Sigmoid colon (tissue), 7 donors: ENCODE measurements around the gene GALNT13. TPM values are rescaled to one million over a fixed set of nuclear protein-coding genes. Genes with fewer than 3 reads are reported as not detected.

ENCODE experiments used
- DNase-seq: peaks from one replicate; pipeline ENCODE4 v3.0.0-alpha.2; 2019
- H3K27ac ChIP-seq, 4 donors: fragments of 200-600 bp; sonication (generic); one replicate each; pipeline ENCODE4 v1.5.1; 2016 to 2019; ENCODE audit warnings: mild to moderate bottlenecking in 1 of 4
- H3K27me3 ChIP-seq, 3 donors: fragments of 200-600 bp; sonication (generic); one replicate each; pipeline ENCODE4 v1.5.1; 2019; ENCODE audit warnings: mild to moderate bottlenecking in 1 of 3
- H3K36me3 ChIP-seq, 4 donors: fragments of 200-600 bp; sonication (generic); one replicate each; pipeline ENCODE4 v1.5.1; 2016 to 2019
- H3K4me1 ChIP-seq, 4 donors: fragments of 200-600 bp; sonication (generic); one replicate each; pipeline ENCODE4 v1.5.1; 2017 to 2019
- H3K4me3 ChIP-seq, 4 donors: fragments of 200-600 bp; sonication (generic); one replicate each; pipeline ENCODE4 v1.5.1; 2017 to 2019; ENCODE audit warnings: mild to moderate bottlenecking in 2 of 4, moderate library complexity in 1 of 4
- H3K9me3 ChIP-seq, 4 donors: fragments of 200-600 bp in 3 of 4; sonication (generic) in 3 of 4; one replicate each; pipeline versions ENCODE4 v1.5.1 to v1.6.1; 2013 to 2019
- EP300 ChIP-seq, 4 donors: sonication (generic); formaldehyde crosslinking; IDR thresholded peaks; one replicate each; pipeline ENCODE4 v1.6.1; 2017; ENCODE audit warnings: antibody characterized with exemption in 4 of 4
- POLR2A ChIP-seq, 2 donors: fragments of 450-650 bp; IDR thresholded peaks; one replicate each; pipeline ENCODE4 v1.6.1; 2016; ENCODE audit warnings: antibody characterized with exemption in 2 of 2, mild to moderate bottlenecking in 2 of 2, moderate library complexity in 2 of 2
- POLR2AphosphoS5 ChIP-seq, 4 donors: sonication (generic); formaldehyde crosslinking; IDR thresholded peaks; one replicate each; pipeline ENCODE4 v1.6.1; 2017; ENCODE audit warnings: antibody characterized with exemption in 4 of 4
- WGBS, 2 donors: extraction: QIAGEN DNeasy Blood & Tissue Kit; methylation state at CpG; one replicate each; pipeline ENCODE4 v1.1.7; 2013; 5-methylcytosine and 5-hydroxymethylcytosine counted together
- intact Hi-C: fragments of 100-400 bp; cut with DNase I; formaldehyde crosslinking; loops from one replicate; pipeline ENCODE4 v1.15.1; 2023
- polyA plus RNA-seq, 3 donors: library from polyadenylated mRNA; stranded (reverse); fragments of 200-250 nt; gene quantifications; one replicate each; pipeline ENCODE4 v1.2.3, GENCODE V29; 2013
- total RNA-seq, 4 donors: library from RNA; depleted of rRNA; stranded (reverse); fragments of >200 nt; gene quantifications; one replicate each; pipeline ENCODE4 v1.1.0, GENCODE V29; 2016
- TF ChIP-seq, protein P1 (sequence below), 4 experiments: fragments of 450-650 bp in 3 of 4; fragments of 200-600 bp in 1 of 4; IDR thresholded peaks; one replicate each; pipeline ENCODE4 v1.5.1; 2016 to 2019; ENCODE audit warnings: antibody characterized with exemption in 4 of 4, mild to moderate bottlenecking in 3 of 4, moderate library complexity in 2 of 4
- donor health status: healthy with polysubstance abuse.
- donor health status: Bipolar disorder and iron deficiency.
- donor health status: healthy.

GALNT13 gene
- total and polyA plus RNA-seq, 7 donors, result under 0.01 to 2.5 (median 0.82) TPM; not detected in 1

DNA sequence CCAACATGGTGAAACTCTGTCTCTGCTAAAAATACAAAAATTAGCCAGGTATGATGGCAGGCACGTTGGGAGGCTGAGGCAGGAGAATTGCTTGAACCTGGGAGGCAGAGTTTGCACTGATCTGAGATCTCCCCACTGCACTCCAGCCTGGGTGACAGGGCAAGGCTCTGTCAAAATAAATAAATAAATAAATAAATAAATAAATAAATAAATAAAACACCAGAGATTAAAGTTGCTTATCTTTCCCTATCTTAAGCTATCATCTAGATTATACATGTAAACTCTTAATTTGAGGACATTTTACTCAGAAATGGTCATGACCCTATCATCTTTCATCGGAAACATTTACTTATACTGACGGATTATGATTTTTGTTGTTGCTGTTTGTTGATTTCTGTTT lies 373.2 kb downstream of the GALNT13 start:
- Histone ChIP-seq H3K9me3 (no peaks in the 10 kb centered on the region), H3K4me1 (no peaks in the 10 kb centered on the region), H3K36me3 (no peaks in the 10 kb centered on the region), H3K27me3 (no peaks in the 10 kb centered on the region), H3K4me3 (no peak overlapping the region), H3K27ac (no peak overlapping the region)
- TF ChIP-seq POLR2A (IDR thresholded peaks at IDR 0.05), result no peak
- no peak for TF ChIP-seq EP300 (IDR thresholded peaks at IDR 0.05)
- no peak for TF ChIP-seq POLR2AphosphoS5 (IDR thresholded peaks at IDR 0.05)
- TF ChIP-seq, protein P1, sequence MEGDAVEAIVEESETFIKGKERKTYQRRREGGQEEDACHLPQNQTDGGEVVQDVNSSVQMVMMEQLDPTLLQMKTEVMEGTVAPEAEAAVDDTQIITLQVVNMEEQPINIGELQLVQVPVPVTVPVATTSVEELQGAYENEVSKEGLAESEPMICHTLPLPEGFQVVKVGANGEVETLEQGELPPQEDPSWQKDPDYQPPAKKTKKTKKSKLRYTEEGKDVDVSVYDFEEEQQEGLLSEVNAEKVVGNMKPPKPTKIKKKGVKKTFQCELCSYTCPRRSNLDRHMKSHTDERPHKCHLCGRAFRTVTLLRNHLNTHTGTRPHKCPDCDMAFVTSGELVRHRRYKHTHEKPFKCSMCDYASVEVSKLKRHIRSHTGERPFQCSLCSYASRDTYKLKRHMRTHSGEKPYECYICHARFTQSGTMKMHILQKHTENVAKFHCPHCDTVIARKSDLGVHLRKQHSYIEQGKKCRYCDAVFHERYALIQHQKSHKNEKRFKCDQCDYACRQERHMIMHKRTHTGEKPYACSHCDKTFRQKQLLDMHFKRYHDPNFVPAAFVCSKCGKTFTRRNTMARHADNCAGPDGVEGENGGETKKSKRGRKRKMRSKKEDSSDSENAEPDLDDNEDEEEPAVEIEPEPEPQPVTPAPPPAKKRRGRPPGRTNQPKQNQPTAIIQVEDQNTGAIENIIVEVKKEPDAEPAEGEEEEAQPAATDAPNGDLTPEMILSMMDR (IDR thresholded peaks at IDR 0.05), result no peak
- DNase-seq, result no peak
- intact Hi-C loops, result no loop called here
- WGBS, 2 donors, result 89 to 90% methylated on average over 3 of the region's 3 CpGs

DNA sequence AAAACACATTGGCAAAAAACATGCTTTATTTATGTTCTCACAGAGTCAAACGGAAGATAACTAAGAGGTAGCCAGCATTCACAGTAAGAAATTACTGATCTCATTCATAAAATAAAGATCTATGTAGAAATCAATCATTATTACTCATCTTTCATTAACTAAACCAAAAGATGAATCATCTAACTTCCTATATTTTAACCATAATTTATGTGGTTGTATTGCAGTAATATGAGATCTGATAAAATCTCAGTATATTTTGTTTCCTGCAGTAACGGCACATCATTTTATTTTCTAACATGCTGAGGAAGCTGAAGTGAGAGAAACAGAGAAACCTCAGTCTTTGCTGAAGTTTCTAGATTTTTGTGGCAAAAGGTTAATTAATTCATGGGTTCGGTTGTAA lies 375.8 kb downstream of the GALNT13 start:
- intact Hi-C loops, result no loop called here
- Histone ChIP-seq H3K36me3 (no peaks in the 10 kb centered on the region), H3K9me3 (no peaks in the 10 kb centered on the region), H3K4me3 (no peak overlapping the region), H3K27ac (no peak overlapping the region), H3K27me3 (no peaks in the 10 kb centered on the region), H3K4me1 (no peaks in the 10 kb centered on the region)
- TF ChIP-seq POLR2AphosphoS5 (IDR thresholded peaks at IDR 0.05), result no peak
- TF ChIP-seq EP300 (IDR thresholded peaks at IDR 0.05), result no peak
- TF ChIP-seq POLR2A (IDR thresholded peaks at IDR 0.05), result no peak
- 53 to 76% methylated on average over 3 of the region's 3 CpGs for WGBS, 2 donors
- no peak for DNase-seq

DNA sequence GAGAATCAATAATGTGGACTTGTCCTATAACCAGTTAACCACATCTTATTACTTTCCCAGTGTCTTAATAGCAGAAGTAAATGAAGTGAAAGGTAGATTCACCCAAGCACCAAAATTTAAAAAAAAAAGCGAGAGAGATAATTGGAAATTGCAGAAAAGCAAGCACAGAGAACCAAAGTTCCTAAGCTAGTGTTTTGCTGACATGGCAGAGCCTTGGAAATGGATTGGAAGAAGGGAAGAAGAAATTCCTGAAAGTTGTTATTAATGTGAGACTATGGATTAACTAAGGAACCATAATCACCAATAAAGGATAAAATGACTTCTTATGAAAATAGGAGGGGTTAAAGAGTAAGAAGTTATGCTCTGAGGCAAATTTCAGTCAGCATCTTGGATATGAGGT lies 384.4 kb downstream of the GALNT13 start:
- no peak for DNase-seq
- Histone ChIP-seq H3K27me3 (no peaks in the 10 kb centered on the region), H3K4me3 (no peak overlapping the region), H3K4me1 (no peaks in the 10 kb centered on the region), H3K27ac (no peak overlapping the region), H3K36me3 (no peaks in the 10 kb centered on the region), H3K9me3 (no peaks in the 10 kb centered on the region)
- no peak for TF ChIP-seq POLR2AphosphoS5 (IDR thresholded peaks at IDR 0.05)
- WGBS, 2 donors, result 91 to 95% methylated on average over 1 of the region's 1 CpG
- intact Hi-C loops, result no loop called here

DNA sequence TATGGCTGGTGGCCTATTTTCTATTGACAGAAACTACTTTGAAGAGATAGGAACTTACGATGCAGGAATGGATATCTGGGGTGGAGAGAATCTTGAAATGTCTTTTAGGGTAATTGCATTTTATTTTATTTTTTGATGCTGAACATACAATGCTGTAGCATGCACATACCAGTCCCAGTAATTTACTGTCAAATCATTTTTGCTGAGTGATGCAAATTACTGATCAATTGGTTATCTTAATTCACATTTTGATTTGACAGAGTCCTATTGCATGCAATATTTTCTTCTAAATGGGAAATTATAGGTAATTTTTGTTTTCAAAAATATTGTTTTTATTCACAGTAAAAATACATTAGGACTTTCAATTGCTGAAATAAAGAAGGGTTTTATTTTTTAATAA lies 387.3 kb downstream of the GALNT13 start:
- no peak overlapping the region for H3K4me3 ChIP-seq
- 89 to 97% methylated on average over 1 of the region's 1 CpG for WGBS, 2 donors

DNA sequence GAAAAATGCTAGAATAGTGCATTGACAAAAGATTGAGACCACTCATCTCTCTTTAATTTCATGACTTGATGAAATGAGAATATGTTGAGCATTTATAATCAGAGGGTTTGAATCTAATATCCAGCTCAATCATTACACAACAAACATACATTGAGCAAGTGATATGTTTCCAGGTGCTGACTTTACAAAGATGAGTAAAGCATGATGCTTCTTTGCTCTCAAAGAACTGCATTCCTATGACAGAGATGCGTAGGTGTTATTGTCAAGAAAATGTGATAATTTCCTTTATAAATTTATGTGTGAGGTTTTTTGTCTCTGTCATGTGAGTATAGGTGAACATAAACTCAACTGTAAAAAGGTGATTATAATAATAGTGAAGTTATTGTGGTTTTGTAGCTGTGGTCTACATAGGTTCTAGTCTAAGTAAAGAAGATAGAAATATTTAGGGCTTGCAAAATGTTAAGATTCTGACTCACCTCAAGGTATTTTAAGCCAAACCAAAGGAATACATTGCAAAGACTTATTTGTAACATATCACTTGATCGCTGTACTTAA lies 389.8 kb downstream of the GALNT13 start:
- H3K9me3 ChIP-seq, result no peaks in the 10 kb centered on the region
- H3K27ac ChIP-seq, result no peak overlapping the region
- H3K4me1 ChIP-seq, result no peaks in the 10 kb centered on the region
- H3K36me3 ChIP-seq, result no peaks in the 10 kb centered on the region
- TF ChIP-seq POLR2A (IDR thresholded peaks at IDR 0.05) (no peak), EP300 (IDR thresholded peaks at IDR 0.05) (no peak), POLR2AphosphoS5 (IDR thresholded peaks at IDR 0.05) (no peak)
- TF ChIP-seq, protein P1 (IDR thresholded peaks at IDR 0.05), result no peak
- no peaks in the 10 kb centered on the region for H3K27me3 ChIP-seq
- intact Hi-C loops, result no loop called here
- no peak overlapping the region for H3K4me3 ChIP-seq
- 94% methylated on average over 2 of the region's 2 CpGs for WGBS, 2 donors
- no peak for DNase-seq

More for the DNA sequence above, 387.3 kb downstream of the GALNT13 start:
- intact Hi-C loops, result no loop called here
- no peak for TF ChIP-seq POLR2A (IDR thresholded peaks at IDR 0.05)
- TF ChIP-seq POLR2AphosphoS5 (IDR thresholded peaks at IDR 0.05), result no peak
- TF ChIP-seq, protein P1 (IDR thresholded peaks at IDR 0.05), result no peak
- TF ChIP-seq EP300 (IDR thresholded peaks at IDR 0.05), result no peak
- H3K27me3 ChIP-seq, result no peaks in the 10 kb centered on the region
- H3K36me3 ChIP-seq, result no peaks in the 10 kb centered on the region
- no peaks in the 10 kb centered on the region for H3K9me3 ChIP-seq
- DNase-seq, result no peak
- H3K4me1 ChIP-seq, result no peaks in the 10 kb centered on the region
- no peak overlapping the region for H3K27ac ChIP-seq

DNA sequence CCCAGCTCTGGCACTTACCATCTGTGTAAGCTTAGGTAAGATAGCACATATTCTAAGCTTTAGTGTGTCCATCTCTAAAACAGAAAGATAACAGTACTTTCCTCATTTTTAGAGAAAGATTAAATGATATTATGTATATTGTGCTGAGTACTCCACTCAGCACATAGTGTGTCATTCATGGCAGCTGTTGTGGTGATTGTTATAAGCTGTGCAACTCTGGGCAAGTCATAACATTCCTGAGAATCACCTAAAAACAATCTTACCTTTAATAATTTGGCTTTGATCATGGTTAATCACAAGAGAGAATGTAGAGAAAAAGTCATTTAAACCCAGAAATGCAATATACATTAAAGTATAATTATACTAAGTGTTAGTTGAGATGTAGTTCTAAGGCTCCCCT lies 391.5 kb downstream of the GALNT13 start:
- H3K27ac ChIP-seq, result no peak overlapping the region
- H3K27me3 ChIP-seq, result no peaks in the 10 kb centered on the region
- H3K4me1 ChIP-seq, result no peaks in the 10 kb centered on the region
- no peaks in the 10 kb centered on the region for H3K36me3 ChIP-seq
- intact Hi-C loops, result no loop called here
- TF ChIP-seq POLR2AphosphoS5 (IDR thresholded peaks at IDR 0.05), result no peak
- no peak for TF ChIP-seq POLR2A (IDR thresholded peaks at IDR 0.05)
- TF ChIP-seq, protein P1 (IDR thresholded peaks at IDR 0.05), result no peak
- TF ChIP-seq EP300 (IDR thresholded peaks at IDR 0.05), result no peak
- DNase-seq, result no peak
- no peaks in the 10 kb centered on the region for H3K9me3 ChIP-seq
- no peak overlapping the region for H3K4me3 ChIP-seq
